Esophagus muscularis mucosa (tissue), 4 donors: ENCODE data around the gene TNS4. TPM values are rescaled to one million over a fixed set of nuclear protein-coding genes. Genes with fewer than 3 reads are reported as not detected.

ENCODE experiments used
- DNase-seq: peaks from one replicate; pipeline ENCODE4 v3.0.0-alpha.2; 2017; ENCODE audit errors: extremely low spot score
- H3K27ac ChIP-seq, 4 donors: fragments of 200-600 bp; sonication (generic); replicated peaks in 1 of 4; 1 replicate in 3 of 4; 2 replicates in 1 of 4; pipeline ENCODE4 v1.5.1; 2016 to 2019; ENCODE audit warnings: mild to moderate bottlenecking in 1 of 4
- H3K27me3 ChIP-seq, 4 donors: fragments of 200-600 bp; sonication (generic); one replicate each; pipeline versions ENCODE4 v1.5.1 to v1.6.0; 2016 to 2019
- H3K36me3 ChIP-seq, 4 donors: fragments of 200-600 bp; sonication (generic); one replicate each; pipeline ENCODE4 v1.5.1; 2016 to 2019
- H3K4me1 ChIP-seq, 4 donors: fragments of 200-600 bp; sonication (generic); one replicate each; pipeline ENCODE4 v1.5.1; 2016 to 2019
- H3K4me3 ChIP-seq, 4 donors: fragments of 200-600 bp; sonication (generic); 1 replicate in 2 of 4; 2 replicates in 2 of 4; pipeline ENCODE4 v1.5.1; 2016 to 2019; ENCODE audit warnings: mild to moderate bottlenecking in 4 of 4, moderate library complexity in 1 of 4
- H3K9me3 ChIP-seq, 4 donors: fragments of 200-600 bp; sonication (generic); 1 replicate in 3 of 4; 2 replicates in 1 of 4; pipeline ENCODE4 v1.5.1; 2016 to 2019
- EP300 ChIP-seq: sonication (generic); formaldehyde crosslinking; IDR thresholded peaks from one replicate; pipeline ENCODE4 v1.6.1; 2017; ENCODE audit warnings: antibody characterized with exemption
- POLR2A ChIP-seq: fragments of 450-650 bp; IDR thresholded peaks from one replicate; pipeline ENCODE4 v1.6.1; 2017; ENCODE audit warnings: antibody characterized with exemption, moderate library complexity, mild to moderate bottlenecking, low read depth
- POLR2AphosphoS5 ChIP-seq, 2 donors: sonication (generic); formaldehyde crosslinking; IDR thresholded peaks; one replicate each; pipeline ENCODE4 v1.6.1; 2017; ENCODE audit warnings: antibody characterized with exemption in 2 of 2
- WGBS: methylation state at CpG from one replicate; pipeline ENCODE4 v1.1.5; 2018; 5-methylcytosine and 5-hydroxymethylcytosine counted together
- intact Hi-C: fragments of 100-400 bp; cut with DNase I; formaldehyde crosslinking; loops from one replicate; pipeline ENCODE4 v1.15.1; 2023
- total RNA-seq, 4 donors: library from RNA; depleted of rRNA; stranded (reverse); fragments of >200 nt; gene quantifications; one replicate each; pipeline versions ENCODE4 v1.1.0 to v1.2.1, GENCODE V29; 2016
- TF ChIP-seq, protein P1 (sequence below), 3 experiments: fragments of 200-600 bp in 2 of 3; fragments of 450-650 bp in 1 of 3; sonication (generic) in 2 of 3; IDR thresholded peaks; one replicate each; pipeline ENCODE4 v1.5.1; 2017 to 2019; ENCODE audit warnings: antibody characterized with exemption in 3 of 3, mild to moderate bottlenecking in 2 of 3, moderate library complexity in 1 of 3

The TNS4 gene
- total RNA-seq, 4 donors from 2014 or later, result not detected

DNA sequence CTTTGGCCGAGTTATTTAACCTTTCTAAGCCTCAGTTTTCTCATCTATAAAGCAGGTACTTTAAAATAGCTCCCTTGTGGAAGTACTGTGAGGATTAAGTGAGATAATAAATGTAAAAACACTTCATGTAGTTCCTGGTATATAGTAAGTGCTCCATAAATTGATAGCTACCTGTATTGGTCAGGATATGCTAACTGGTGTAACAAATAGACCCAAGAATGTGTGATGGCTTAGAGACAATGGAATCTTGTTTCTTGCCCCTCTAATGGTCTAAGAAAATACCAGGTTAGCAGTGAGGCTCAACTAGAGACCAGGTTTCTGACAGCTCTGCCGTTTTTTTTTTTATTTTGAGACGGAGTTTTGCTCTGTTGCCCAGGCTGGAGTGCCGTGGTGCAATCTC is 34.0 kb upstream of the TNS4 start:
- TF ChIP-seq POLR2AphosphoS5 (IDR thresholded peaks at IDR 0.05), result no peak
- TF ChIP-seq EP300, result no peak
- no peak for TF ChIP-seq POLR2A
- TF ChIP-seq, protein P1, sequence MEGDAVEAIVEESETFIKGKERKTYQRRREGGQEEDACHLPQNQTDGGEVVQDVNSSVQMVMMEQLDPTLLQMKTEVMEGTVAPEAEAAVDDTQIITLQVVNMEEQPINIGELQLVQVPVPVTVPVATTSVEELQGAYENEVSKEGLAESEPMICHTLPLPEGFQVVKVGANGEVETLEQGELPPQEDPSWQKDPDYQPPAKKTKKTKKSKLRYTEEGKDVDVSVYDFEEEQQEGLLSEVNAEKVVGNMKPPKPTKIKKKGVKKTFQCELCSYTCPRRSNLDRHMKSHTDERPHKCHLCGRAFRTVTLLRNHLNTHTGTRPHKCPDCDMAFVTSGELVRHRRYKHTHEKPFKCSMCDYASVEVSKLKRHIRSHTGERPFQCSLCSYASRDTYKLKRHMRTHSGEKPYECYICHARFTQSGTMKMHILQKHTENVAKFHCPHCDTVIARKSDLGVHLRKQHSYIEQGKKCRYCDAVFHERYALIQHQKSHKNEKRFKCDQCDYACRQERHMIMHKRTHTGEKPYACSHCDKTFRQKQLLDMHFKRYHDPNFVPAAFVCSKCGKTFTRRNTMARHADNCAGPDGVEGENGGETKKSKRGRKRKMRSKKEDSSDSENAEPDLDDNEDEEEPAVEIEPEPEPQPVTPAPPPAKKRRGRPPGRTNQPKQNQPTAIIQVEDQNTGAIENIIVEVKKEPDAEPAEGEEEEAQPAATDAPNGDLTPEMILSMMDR (IDR thresholded peaks at IDR 0.05), result no peak
- peak overlapping the region in 3 of 4 donors; percentile 59 to 90 (median 63) for H3K27ac ChIP-seq
- H3K4me3 ChIP-seq, result no peak overlapping the region
- intact Hi-C loops, result loop anchor here (5.0 kb wide), 1 partner anchor 233 kb away; no protein-coding TSS in a partner anchor
- DNase-seq, result no peak
- peaks cover 66 to 76% (median 75%) of the 10 kb centered on the region in 4 donors for H3K4me1 ChIP-seq
- H3K36me3 ChIP-seq, result no peaks in the 10 kb centered on the region
- H3K27me3 ChIP-seq, result no peaks in the 10 kb centered on the region
- H3K9me3 ChIP-seq, result no peaks in the 10 kb centered on the region
- WGBS, result 94% methylated on average over 4 of the region's 4 CpGs

DNA sequence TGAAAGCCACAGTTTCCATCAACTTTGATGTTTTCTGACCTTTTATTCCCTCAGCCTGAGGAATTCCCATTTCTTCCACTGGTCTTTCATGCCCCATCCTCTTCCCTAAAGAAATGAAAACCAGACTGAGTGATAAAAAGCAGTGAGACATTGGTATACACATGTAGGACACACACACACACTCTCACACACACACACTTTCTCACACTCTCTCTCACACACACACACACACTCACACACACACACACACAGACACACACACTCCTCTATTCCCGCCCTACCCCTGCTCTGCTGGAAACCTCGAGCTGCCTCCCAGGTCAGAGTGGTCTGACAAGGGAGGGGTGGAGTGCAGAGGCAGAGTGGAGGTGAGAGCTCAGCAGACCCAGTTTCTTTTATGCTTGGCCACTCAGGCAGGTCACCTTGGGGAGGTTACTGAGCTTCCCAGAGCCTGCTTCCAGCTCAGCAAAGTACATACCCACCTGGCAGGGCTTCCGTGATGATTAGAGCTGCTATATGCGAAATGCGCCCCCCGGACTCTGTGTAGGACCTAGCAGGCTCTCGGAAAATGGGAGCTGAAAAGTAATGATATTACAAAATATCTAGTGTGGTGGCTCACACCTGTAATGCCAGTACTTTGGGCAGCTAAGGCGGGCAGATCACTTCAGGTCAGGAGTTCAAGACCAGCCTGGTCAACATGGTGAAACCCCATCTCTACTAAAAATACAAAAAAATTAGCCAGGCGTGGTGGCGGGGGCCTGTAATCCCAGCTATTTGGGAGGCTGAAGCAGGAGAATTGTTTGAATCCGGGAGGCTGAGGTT is 33.2 kb upstream of the TNS4 start:
- 91% methylated on average over 11 of the region's 11 CpGs for WGBS
- no peak for DNase-seq

GRCh38 chr17:40533896-40534295 is 32.5 kb upstream of the TNS4 start:
- TF ChIP-seq POLR2A, result no peak
- TF ChIP-seq, protein P1 (IDR thresholded peaks at IDR 0.05), result no peak
- TF ChIP-seq POLR2AphosphoS5 (IDR thresholded peaks at IDR 0.05), result no peak
- no peak for TF ChIP-seq EP300
- no peaks in the 10 kb centered on the region for H3K27me3 ChIP-seq
- peaks cover 50 to 62% (median 60%) of the 10 kb centered on the region in 4 donors for H3K4me1 ChIP-seq
- intact Hi-C loops, result loop anchor here (2.0 to 5.0 kb wide), 4 partner anchors 57 to 177 kb away; no protein-coding TSS in a partner anchor
- WGBS, result 73% methylated on average over 4 of the region's 4 CpGs
- H3K4me3 ChIP-seq, result no peak overlapping the region
- H3K27ac ChIP-seq, result peak overlapping the region; percentile 5 to 48 (median 30)
- no peaks in the 10 kb centered on the region for H3K36me3 ChIP-seq
- DNase-seq, result no peak
- H3K9me3 ChIP-seq, result no peaks in the 10 kb centered on the region

More for the DNA sequence above, 33.2 kb upstream of the TNS4 start:
- Histone ChIP-seq H3K36me3 (no peaks in the 10 kb centered on the region), H3K9me3 (no peaks in the 10 kb centered on the region), H3K4me1 (peaks cover 57 to 67% (median 66%) of the 10 kb centered on the region in 4 donors), H3K27ac (peak overlapping the region; percentile 5 to 90 (median 46)), H3K4me3 (no peak overlapping the region), H3K27me3 (no peaks in the 10 kb centered on the region)
- TF ChIP-seq POLR2AphosphoS5 (IDR thresholded peaks at IDR 0.05) (no peak), EP300 (no peak), POLR2A (no peak)
- TF ChIP-seq, protein P1 (IDR thresholded peaks at IDR 0.05), result no peak
- intact Hi-C loops, result loop anchor here (5.0 kb wide), 3 partner anchors 57 to 232 kb away; no protein-coding TSS in a partner anchor

- intact Hi-C loops, result loop anchor here (2.0 to 5.0 kb wide), 4 partner anchors 55 to 175 kb away; no protein-coding TSS in a partner anchor
- H3K36me3 ChIP-seq, result no peaks in the 10 kb centered on the region
- H3K27me3 ChIP-seq, result no peaks in the 10 kb centered on the region
- WGBS, result 67% methylated on average over 6 of the region's 6 CpGs
- DNase-seq, result no peak
- H3K4me3 ChIP-seq, result no peak overlapping the region
- TF ChIP-seq EP300, result no peak
- TF ChIP-seq, protein P1 (IDR thresholded peaks at IDR 0.05), result no peak
- TF ChIP-seq POLR2A, result no peak
- TF ChIP-seq POLR2AphosphoS5 (IDR thresholded peaks at IDR 0.05), result no peak
- H3K4me1 ChIP-seq, result peaks cover 38 to 50% (median 49%) of the 10 kb centered on the region in 4 donors
- no peaks in the 10 kb centered on the region for H3K9me3 ChIP-seq
- H3K27ac ChIP-seq, result peak overlapping the region; percentile 29 to 51 (median 38)
Measured at GRCh38 chr17:40532520-40533253, 31.3 kb upstream of the TNS4 start.
